GM13977 (cell line): ENCODE data around the gene CFLAR.
"Not testable (repeated sequence)": the region's sequence is repeated elsewhere in the genome, so short reads cannot be mapped to it uniquely, and the experiment has no call there.

Experiments
- DNase-seq: peaks from one replicate; pipeline ENCODE4 v3.0.0; 2012; ENCODE audit warnings: low spot score
- in situ Hi-C: fragments of 300-500 bp; cut with MboI; formaldehyde crosslinking; loops from one replicate; pipeline ENCODE4 v1.12.0; 2022; ENCODE audit warnings: low sequenced_read_pairs, low pct_unique_long_range_greater_than_20kb, mixed read lengths, inconsistent platforms; ENCODE audit not compliant: unreplicated experiment
- TF ChIP-seq, protein P1 (sequence below): IDR thresholded peaks from 2 replicates; pipeline ENCODE4 v1.5.1; 2012; ENCODE audit warnings: mild to moderate bottlenecking, control low read depth; ENCODE audit not compliant: insufficient read depth; ENCODE audit errors: extremely low read depth, missing control alignments

CFLAR gene

DNA sequence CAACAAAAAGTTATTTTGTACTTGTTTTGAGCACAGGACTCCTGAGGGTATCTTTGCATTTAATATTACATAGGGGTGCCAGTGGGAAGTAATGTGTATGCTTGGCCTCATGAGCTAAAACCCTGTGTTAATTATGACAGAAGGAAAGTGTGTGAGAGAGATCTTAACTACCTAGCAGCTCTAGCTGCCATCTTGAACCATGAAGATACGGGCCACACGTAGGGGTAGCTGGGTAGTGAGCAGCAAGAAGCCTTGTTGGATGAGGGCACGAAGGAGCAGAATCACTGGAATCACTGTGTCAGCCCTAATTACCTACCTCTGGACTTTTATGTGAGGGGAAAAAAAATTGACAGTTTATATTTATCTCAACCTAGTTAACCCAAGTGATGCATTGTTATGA, 51.6 kb downstream of the CFLAR start:
- TF ChIP-seq, protein P1, sequence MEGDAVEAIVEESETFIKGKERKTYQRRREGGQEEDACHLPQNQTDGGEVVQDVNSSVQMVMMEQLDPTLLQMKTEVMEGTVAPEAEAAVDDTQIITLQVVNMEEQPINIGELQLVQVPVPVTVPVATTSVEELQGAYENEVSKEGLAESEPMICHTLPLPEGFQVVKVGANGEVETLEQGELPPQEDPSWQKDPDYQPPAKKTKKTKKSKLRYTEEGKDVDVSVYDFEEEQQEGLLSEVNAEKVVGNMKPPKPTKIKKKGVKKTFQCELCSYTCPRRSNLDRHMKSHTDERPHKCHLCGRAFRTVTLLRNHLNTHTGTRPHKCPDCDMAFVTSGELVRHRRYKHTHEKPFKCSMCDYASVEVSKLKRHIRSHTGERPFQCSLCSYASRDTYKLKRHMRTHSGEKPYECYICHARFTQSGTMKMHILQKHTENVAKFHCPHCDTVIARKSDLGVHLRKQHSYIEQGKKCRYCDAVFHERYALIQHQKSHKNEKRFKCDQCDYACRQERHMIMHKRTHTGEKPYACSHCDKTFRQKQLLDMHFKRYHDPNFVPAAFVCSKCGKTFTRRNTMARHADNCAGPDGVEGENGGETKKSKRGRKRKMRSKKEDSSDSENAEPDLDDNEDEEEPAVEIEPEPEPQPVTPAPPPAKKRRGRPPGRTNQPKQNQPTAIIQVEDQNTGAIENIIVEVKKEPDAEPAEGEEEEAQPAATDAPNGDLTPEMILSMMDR = no peak
- DNase-seq = no peak
- in situ Hi-C loops = no loop called here

- in situ Hi-C loops, DNase-seq: not testable (repeated sequence)
These were observed 52.5 kb downstream of the CFLAR start for GRCh38 chr2:201168496-201168895.

GRCh38 chr2:201171259-201171814, 55.4 kb downstream of the CFLAR start:
- in situ Hi-C loops = no loop called here
- TF ChIP-seq, protein P1 = no peak
- DNase-seq = no peak

DNA sequence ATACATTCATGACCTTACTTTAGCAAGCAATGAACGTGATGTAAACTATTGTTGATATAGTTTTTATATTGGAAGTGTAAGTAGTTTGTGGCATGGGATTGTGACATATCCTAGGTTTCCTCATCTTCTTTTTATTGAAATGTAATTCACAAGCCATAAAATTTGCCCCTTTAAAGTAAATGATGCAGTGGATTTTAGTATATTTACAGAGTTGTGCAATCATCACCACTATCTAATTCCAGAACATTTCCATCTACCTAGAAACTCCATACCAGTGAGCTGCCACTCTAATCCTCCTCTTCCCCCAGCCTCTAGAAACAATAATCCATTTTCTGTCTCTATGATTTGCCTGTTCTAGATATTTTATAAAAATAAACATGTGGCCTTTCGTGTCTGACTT, 56.3 kb downstream of the CFLAR start:
- in situ Hi-C loops = no loop called here
- DNase-seq = no peak
- TF ChIP-seq, protein P1 = no peak

- in situ Hi-C loops = loop anchor here (5.0 kb wide), 1 partner anchor 267 kb away; no protein-coding TSS in a partner anchor
- DNase-seq = no peak
- TF ChIP-seq, protein P1 = no peak
These were observed 58.7 kb downstream of the CFLAR start for GRCh38 chr2:201174687-201175086.

- no peak for DNase-seq
- TF ChIP-seq, protein P1 = no peak
- in situ Hi-C loops = loop anchor here (5.0 kb wide), 1 partner anchor 269 kb away; no protein-coding TSS in a partner anchor
These were observed 60.1 kb downstream of the CFLAR start for GRCh38 chr2:201176081-201176481.

DNA sequence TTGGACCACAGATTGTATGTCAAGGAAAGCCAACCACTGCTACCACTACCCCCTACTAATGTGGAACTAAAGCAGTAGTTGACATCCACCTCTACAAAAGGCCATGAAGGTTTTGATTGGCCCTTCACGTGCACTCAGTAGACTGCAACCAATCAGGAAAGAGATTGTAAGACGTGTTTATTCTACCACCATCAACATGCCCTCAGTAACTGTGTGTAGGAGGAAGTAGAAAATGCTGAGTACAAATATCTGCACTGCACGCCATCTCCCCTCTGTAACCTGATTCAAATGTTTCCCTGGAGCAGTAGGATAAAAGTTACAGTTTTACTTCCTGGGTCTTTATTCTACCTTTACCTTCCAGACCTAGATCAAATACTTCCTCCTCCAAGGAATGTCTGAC, 64.0 kb downstream of the CFLAR start:
- in situ Hi-C loops = no loop called here
- no peak for DNase-seq
- TF ChIP-seq, protein P1 = no peak
